ENCODE measurements around the gene ZFYVE27. TPM values are rescaled to one million over a fixed set of nuclear protein-coding genes. Genes with fewer than 3 reads are reported as not detected.

ZFYVE27 gene
- total RNA-seq, 1 donor = 22.0 TPM

DNA sequence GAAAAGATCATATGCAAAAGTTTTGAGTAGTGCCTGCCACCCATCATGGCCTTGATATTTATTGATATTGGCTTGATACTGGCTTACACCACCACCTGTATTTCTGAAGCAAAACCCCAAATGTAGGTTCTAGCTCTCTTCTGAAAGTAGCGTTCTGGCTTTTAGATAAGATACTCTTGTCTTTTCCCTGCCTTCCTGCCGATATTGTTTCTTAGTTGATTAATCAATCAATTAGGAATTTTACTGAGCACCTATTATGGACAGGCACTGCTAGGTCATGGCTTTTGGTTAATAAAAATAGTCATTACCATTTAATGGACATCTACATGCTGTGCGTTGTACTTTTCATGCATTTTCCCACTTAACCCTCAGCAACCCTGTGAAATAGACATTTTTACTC, 27.0 kb downstream of the ZFYVE27 start:
- no peak for TF ChIP-seq CTCF (IDR thresholded peaks at IDR 0.05; ENCODE audit: insufficient read depth, low read depth, low read length)
- no peak for DNase-seq (ENCODE audit: low read depth)
- no peak overlapping the region for H3K4me3 ChIP-seq (ENCODE audit: low read depth, low read length)

DNA sequence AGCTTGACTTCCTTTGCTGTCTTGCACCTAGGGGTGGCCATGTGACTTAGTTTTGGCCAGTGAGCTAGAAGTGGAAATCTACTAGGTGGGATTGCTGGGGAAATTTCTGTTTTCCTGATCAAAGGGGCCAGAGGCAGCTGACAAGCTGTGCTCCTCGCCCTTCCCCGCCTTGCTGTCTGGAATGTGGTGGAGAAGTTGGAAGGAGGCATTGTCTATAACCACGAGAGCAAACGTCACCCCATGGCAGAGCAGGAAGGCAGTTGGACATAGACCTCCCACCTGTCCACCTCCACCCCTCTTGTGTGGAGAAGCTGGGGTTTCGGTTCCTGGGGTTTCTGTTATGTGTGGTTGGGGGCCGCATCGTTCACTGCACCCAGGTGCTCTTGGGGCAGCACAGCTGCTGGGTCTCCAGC, 27.6 kb downstream of the ZFYVE27 start:
- no peak for DNase-seq (ENCODE audit: low read depth)
- no peak for TF ChIP-seq CTCF (IDR thresholded peaks at IDR 0.05; ENCODE audit: insufficient read depth, low read depth, low read length)
- no peak overlapping the region for H3K4me3 ChIP-seq (ENCODE audit: low read depth, low read length)

DNA sequence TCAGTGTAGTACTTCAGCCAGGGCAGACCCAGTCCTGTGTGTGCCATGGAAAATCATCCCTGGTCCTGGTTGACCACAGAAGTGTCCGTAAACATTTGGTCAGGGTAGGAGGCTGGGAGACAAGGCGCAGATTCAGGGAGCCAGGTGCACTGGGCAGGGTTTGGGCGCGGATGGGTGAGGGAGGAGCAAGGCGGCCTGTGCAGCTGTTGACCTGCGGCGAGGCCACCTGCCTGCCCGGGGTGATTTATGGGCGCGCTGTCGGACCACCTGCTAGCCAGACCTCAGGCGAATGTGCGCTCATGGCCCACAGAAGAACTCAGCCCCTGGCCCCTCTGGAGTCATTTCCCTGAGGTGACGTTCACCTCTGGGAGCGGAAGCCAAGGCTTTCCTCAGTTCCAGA, 28.3 kb downstream of the ZFYVE27 start:
- no peak overlapping the region for H3K4me3 ChIP-seq (ENCODE audit: low read depth, low read length)
- no peak for DNase-seq (ENCODE audit: low read depth)
- no peak for TF ChIP-seq CTCF (IDR thresholded peaks at IDR 0.05; ENCODE audit: insufficient read depth, low read depth, low read length)

GRCh38 chr10:97766106-97766810, 29.3 kb downstream of the ZFYVE27 start:
- DNase-seq (ENCODE audit: low read depth) = no peak
- no peak for TF ChIP-seq CTCF (IDR thresholded peaks at IDR 0.05; ENCODE audit: insufficient read depth, low read depth, low read length)

GRCh38 chr10:97766996-97767924, 30.3 kb downstream of the ZFYVE27 start:
- no peak for TF ChIP-seq CTCF (IDR thresholded peaks at IDR 0.05; ENCODE audit: insufficient read depth, low read depth, low read length)
- DNase-seq (ENCODE audit: low read depth) = no peak
- H3K4me3 ChIP-seq (ENCODE audit: low read depth, low read length) = no peak overlapping the region

More at GRCh38 chr10:97766106-97766810, 29.3 kb downstream of the ZFYVE27 start:
- H3K4me3 ChIP-seq (ENCODE audit: low read depth, low read length) = no peak overlapping the region

DNA sequence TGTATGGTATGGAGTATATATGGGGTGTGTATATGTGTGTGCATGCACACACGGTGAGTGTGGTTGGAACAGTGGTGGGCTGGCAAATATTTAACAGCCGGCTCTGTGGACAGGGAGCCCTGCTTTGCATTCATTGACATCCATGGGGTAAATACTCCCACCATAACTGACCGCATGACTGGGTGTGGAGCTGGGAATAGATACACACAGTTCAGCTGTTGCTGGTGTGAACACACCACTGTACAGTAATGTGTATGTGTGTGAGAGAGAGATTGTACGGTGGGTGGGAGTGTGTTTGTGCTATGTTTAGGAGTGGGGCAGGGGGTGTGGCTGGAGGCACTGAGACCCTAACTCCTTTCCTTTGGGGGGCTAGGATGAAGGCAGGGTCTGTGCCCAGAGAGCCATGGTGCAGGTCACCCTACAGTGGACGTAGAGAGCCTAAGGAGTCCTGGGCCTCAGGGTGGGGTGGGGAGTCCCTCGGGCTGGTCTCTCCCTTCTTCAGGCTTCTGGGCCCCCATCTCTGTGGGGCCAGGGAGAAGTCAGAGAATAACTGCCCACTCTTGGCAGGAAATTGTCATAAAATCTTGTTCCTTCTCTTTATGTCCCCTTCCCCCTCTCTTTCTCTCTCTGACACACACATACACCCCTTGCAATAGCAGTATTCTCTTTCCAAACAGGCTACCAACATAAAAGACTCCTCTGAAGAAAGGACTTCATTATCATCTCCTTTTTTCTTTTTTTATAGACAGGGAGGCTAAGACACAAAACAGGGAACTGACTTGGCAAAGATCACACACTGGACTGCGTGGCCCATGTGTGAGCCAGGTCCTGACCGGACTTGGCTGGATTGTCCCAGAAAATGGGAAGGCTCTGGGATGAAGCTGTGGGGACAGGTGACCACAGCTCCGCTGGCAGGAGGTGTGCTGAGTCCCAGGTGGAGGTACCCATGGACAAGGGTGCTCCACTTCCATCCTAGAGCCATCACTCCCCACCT, 31.7 kb downstream of the ZFYVE27 start:
- no peak overlapping the region for H3K4me3 ChIP-seq (ENCODE audit: low read depth, low read length)
- DNase-seq (ENCODE audit: low read depth) = no peak
- TF ChIP-seq CTCF (IDR thresholded peaks at IDR 0.05; ENCODE audit: insufficient read depth, low read depth, low read length) = no peak
